MV-4-11 (cell line): ENCODE data around the gene TNFAIP1.
"Not testable (repeated sequence)": the region's sequence is repeated elsewhere in the genome, so short reads cannot be mapped to it uniquely, and the experiment has no call there.

Experiments used
- DNase-seq: peaks from one replicate; lab custom pipeline; 2025; lab: John Stamatoyannopoulos, UW

TNFAIP1 gene, protein sequence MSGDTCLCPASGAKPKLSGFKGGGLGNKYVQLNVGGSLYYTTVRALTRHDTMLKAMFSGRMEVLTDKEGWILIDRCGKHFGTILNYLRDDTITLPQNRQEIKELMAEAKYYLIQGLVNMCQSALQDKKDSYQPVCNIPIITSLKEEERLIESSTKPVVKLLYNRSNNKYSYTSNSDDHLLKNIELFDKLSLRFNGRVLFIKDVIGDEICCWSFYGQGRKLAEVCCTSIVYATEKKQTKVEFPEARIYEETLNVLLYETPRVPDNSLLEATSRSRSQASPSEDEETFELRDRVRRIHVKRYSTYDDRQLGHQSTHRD

DNA sequence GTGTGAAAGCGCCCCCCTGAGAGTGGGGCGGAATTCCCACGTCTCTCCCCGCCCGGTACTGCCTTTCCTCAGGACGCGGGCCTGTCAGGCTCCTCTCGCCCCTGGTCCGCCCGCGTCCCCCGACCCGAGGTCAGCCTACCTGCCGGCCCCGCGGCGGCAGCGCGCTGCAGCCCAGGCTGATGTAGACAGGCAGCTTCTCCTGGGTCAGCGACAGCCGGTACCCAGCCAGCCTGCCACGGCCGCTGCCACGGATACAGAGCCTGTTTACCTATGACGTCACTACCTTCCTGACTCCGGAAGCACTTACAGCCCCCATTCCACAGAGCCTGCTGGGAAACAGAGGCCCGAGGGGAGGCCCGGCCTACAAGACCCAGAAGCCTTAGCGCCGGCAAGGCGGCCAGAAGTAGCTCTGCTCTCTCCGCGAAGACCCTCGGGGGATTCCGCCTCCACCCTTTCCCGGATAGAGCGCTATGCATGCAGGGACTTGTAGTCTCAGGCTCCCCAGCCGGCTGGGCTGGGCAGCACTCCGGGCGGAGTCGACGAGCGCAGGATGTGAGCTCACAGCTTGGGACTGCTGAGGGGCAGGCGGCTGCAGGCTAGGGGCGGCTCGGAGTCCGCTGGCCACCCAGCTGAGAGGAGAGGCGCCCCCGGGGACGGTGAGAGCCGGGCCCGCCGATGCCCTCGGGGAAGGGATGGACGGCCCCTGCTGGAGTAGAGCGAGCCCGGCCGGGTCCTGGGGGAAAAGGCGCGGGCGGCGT, at the start of gene TNFAIP1, which contains the start of gene IFT20:
TSS of gene TNFAIP1 (plus strand) at position 561 of the 758 bp plus-strand sequence. CDS start 3,761 bp downstream, outside the sequence.
TSS of gene IFT20 (minus strand) at position 272 of the 758 bp plus-strand sequence. CDS start 3,487 bp downstream, outside the sequence.
- peak; percentile 99 for DNase-seq

DNA sequence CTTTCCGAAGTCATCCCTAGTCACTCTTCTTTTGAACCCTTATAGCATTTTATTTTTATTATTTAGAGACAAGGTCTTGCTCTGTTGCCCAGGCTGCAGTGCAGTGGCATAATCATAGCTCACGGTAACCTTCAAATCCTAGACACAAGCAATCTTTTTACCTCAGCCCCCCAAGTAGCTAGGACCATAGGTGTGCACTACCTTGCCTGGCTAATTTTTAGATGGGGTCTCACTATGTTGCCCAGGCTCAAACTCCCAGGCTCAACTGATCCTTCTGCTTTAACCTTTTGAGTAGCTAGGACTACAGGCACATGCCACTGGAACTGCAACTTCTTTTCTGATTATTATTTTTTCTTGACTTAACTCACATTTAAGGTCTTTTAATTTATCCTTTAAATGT, 49.6 kb upstream of the TNFAIP1 start:
- no peak for DNase-seq

DNA sequence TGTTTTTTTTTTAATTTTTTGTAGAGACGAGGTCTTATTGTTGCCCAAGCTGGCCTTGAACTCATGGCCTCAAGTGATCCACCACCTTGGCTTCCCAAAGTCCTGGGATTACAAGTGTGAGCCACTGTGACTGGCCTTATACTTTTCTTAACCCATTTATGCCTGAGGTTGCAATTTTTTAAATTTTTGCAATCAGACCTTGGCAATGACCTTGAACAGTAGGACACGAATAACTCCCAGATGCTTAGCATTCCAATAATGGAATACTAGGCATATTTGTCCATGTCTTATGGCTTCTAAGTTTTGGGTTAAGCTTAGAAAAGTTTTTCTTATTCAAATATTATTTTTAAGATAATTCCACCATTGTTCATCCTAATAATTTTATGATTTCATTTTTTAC, 44.9 kb upstream of the TNFAIP1 start:
- DNase-seq = no peak

DNA sequence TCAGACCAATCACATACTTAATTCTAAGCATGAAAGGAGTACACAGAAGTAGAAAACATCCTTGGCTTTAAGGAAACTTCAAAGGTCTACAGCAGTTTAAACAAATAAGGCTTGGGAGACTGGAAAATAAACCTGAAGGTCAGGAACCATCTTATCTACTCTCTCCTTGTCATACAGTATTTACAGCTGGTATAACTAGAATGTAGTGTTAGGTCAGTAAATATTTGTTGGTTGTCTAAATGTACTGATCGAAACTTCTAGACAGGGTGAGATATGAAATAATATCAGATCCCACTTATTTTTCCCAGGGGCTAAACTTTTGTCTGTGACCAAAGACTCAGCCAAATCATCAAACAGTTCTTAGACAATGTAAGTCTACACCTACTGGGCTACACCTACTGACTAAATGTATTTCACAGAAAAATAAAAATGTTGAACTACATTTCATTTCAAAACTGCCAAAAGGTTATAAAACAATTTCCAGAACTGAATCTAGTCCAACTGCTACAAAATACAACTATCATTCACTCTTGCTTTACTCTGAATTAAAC, 43.7 kb upstream of the TNFAIP1 start:
- DNase-seq = no peak

DNA sequence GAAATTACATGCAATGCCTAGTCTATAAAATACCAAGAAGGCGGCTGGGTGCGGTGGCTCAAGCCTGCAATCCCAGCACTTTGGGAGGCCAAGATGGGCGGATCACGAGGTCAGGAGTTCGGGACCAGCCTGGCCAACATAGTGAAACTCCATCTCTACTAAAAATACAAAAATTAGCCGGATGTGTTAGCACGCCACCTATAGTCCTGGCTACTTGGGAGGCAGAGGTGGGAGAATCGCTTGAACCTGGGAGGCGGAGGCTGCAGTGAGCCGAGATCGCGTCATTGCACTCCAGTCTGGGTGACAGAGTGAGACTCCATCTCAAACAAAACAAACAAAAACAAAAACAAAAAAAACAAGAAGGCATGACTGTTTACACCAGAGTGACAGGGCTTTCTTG, 42.7 kb upstream of the TNFAIP1 start:
- not testable (repeated sequence) for DNase-seq

DNA sequence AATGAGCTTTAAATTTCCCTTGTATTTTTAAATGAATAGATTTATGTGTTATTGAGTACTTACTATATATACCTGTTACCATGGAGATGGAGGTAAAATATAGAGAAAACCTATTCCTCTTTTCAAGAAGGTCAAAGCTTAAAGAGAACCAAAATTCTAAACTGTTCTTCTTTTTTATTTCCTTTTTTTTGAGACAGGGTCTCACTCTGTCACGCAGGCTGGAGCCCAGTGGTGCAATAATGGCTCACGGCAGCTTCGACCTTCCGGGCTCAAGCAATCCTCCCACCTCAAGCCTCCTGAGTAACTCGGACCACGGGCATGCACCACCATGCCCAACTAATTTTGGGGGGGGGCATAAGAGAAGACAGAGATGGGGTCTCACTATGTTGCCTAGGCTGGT, 41.6 kb upstream of the TNFAIP1 start:
- DNase-seq = peak; percentile 95

DNA sequence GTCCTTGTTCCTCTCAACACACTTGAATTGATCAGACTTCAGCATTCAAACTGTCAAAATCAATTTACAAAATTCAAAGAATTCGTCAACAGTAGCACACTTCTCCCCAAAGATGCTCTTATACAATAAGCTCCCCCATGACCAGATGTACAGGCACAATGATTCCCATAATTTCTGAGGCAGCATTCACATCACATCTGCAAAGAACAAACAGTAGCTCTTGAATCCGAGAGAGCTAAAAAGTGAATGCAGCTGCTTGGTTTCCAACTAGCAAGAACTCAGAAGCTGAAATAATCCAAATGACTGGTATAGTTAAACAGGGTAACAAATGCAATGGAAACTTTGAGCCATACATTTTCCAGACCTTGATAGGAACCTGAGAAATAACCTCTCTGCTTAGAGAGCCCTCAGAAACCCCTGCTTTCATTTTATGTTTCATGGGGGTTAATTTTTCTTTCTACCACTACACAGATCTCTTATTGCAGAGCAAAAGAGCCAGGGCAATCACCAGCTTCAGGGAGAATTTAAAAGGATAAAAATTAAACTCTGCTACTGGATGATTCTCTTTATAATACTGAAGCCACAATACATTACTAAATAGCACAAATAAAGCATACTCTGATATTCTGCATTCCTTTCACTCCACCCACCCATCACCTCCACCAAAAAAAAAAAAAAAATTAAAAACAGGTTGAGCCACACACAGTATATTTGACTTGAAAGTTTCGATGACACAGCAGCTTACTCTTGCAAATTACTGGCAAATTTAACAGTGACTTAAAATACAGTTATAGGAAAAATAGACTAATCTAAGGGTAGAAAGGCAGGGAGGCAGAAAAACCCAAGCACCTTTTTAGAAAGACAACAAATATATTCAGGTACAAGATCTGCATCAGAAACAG, 39.6 kb upstream of the TNFAIP1 start:
- no peak for DNase-seq

DNA sequence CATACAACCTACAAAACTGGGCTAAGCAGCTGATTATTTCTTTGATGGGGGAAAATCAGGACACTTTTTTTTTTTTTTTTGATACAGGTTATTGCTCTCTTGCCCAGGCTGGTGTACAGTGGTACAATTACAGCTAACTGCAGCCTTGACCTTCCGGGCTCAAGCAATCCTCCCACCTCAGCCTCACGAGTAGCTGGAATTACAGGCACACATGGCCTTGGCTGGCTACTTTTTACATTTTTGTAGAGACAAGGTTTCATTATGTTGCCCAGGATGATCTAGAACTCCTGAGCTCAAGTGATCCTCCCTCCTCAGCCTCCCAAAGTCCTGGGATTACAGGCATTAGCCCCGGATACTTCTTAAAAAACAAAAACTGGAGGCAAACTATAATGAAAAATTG, 37.1 kb upstream of the TNFAIP1 start:
- DNase-seq = no peak

DNA sequence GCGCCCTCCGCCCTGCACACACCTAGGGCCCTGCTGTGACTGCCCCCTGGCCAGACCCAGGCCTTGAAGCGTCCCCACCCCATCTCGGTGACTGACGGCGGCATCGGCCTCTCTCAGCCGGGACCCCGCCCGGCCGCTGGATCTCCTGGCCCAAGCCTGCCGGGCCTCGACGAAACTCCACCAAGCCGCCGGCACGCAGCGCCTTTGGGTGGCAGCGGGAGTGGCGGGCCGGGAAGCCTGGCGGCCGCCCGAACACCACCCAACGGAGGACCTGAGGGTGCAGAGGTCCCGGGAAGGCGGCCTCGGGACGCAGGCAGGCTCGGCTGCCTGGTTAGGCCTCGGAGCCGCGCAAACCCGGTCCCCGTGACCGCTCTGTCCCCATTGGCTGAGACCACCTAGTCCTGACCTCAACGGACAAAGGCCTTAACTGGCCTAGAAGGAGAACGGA, 28.6 kb upstream of the TNFAIP1 start:
- DNase-seq = no peak

DNA sequence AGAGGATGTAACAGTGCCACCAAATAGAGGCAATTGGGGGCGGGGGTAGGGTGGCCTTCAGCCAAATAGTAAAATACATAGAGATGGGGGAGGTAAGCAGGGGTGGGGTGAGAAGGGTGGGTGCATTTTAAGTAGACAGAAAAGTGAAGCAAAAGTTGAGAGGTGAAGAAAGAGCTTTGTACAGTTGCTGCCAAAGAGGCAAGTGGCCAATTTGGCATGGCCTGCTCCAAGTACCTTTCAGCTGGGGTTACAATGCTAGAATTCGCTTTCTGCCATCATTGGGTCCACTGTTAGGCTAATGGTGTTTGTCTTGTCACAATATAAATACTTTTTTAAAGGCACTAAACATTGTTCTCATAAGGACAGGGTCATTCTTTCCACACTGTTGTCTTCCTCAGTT, 21.7 kb upstream of the TNFAIP1 start:
- no peak for DNase-seq

DNA sequence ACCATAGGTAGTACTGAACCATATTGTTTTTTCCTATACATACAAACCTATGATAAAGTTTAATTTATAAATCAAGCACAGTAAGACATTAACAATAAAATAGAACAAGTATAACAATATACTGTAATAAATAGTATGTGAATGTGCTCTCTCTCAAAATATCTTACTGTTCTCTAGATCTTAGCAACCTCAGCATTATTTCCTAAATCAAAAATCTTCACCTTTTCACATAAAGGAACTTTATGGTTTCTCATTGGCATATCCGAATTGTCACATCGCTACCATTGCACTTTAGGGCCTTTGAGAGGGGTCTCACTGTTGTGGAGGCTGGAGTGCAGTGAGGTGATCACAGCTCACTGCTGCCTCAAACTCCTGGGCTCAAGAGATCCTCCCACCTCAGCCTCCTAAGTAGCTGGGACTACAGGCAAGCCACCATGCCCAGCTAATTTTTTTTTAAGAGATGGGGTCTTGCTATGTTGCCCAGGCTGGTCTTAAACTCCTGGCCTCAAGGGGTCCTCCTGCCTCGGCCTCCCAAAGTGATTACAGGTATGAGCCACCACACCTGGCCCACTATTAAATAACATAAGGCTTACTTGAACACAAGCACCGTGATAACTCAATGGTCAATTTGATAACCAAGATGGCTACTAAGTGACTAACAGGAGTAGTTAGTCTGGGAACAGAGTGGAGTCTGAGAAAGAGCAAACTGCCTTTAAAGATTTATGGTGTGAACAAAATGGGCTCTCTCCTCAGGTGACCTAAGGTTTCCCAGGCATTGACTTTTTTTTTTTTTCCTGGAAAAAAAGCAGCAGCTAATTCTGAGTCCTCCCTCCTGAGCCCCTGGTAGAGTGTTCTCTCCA, 19.5 kb upstream of the TNFAIP1 start:
- no peak for DNase-seq

DNA sequence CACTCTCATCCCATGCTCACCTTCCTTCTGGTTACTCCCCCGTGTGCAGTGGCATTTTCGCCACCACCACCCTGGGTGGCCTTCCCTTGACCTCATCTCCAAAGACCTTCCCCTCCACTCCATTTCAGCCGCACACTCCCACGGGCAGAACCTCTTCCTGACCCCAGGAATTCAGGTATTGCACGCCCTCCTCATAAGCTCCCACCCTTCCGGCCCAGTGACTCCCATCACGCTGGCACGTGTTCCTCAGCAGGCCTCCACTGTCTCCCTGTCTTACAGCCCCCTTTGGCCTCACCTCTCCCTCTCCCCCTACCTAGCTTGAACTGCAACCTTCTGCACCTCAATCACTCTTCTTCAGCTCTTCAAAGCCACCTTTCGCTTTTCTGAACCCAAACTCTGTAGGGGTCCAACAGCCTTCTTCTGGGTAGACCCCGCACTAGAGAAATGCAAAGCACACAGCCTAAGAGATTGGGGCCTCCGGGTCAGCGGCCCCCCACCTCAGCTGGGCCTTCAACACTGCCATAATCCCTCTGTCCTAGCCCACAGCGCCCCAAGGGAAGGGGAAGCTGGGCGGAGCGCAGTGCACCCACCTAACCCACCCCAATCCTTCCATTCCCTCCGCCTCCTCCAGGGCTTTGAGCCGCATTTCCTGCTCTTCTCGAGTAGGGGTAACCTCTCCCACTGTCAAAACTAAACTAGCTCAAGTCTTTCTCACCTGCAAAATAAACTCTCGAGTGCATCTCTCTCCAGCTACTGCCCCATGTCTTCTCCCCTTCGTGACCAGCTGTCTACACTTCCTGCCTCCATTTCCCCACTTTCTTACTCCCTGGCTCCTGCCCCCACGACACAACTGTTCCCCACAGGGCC, 18.2 kb upstream of the TNFAIP1 start:
- no peak for DNase-seq

DNA sequence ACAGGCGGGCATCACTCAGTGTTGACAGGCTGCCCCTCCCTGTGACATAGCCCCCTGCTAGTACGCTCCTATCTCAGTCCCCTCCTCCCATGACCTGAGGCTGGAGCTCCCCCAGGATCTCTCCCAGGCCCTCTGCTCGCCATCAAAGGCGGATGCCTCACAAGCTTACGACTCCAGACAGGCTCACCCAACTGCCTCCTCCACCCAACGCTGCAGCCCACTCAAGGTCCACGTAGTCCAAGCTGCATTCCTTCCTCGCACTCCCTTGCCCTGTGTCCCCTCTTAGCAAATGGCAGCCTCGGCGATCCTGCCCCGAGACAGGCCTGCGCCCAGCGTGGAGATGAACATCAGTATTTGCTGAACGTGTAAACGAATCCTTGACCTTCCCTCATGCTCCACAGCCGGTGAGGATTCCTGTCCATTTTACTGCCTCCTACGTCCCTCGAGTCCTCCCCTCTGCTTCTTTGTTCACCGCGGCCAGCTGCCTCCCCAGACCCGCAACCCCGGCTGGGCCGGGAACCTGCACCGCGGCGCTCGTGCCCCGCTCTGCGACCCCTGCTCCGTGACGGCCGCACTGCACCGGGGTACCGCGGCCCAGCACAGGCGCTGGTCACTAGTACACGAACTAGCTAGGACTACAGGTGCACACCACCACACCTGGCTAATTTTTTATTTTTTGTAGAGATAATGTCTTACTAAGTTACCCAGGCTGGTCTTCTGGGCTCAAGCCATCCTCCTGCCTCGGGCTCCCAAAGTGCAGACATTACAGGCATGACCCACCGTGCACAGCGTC, 17.4 kb upstream of the TNFAIP1 start:
- DNase-seq = no peak

DNA sequence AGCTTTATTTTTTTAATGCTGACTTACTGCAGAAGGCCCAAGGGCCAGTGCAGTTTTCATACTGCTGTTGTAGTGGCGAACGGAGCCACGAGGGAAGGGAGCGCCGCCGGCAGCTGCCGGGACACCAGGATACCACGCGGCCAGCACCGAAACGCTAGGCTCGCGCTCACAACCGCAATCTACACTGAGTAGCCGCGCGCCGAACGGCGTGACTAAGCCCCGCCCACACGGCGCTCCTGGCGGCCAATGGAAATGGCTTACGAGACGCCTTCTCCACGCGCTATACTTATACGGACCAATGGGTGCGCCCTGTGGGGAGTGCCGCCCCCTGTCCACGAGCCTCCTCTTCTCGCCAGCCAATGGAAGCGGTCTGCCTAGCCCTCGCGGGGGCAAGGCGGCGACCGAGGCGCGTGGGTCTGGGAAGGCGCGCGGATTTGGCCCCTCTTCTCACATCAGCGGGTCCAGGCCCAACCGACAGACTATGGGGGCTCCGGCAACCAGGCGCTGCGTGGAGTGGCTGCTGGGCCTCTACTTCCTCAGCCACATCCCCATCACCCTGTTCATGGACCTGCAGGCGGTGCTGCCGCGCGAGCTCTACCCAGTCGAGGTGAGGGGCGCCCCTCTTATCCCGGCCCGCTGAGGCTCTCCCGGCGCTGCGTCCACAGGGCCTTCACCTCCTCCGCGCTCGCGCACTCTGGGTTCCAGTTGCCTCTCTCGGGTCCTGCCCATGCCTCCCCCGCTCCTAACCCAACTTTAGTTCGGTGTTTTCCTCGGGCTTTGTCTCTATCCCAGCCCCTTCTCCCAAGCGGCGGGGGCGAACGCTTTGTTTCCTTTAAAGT, 16.6 kb upstream of the TNFAIP1 start, which contains the start of gene TMEM97:
TSS of gene TMEM97 (plus strand) at position 442 of the 839 bp plus-strand sequence. CDS start at position 482, 40 bp downstream.
- peak; percentile 97 for DNase-seq

DNA sequence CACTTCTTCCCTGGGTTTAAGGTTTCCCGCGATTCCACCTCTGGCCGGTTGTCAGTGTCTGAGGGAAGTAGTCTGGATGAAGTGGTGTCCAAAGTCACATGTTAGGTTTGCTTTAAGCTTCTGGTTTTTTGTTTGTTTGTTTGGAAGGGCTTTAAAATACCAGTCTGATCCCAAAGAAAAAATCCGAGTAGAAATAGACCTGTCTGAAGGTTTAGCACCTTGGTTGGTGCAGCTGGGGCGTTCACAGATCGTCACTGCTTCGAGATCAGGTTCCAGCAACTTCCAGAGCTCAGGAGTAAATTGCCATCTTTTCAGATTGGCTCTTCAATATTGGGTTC, 16.0 kb upstream of the TNFAIP1 start:
- peak; percentile 34 for DNase-seq

DNA sequence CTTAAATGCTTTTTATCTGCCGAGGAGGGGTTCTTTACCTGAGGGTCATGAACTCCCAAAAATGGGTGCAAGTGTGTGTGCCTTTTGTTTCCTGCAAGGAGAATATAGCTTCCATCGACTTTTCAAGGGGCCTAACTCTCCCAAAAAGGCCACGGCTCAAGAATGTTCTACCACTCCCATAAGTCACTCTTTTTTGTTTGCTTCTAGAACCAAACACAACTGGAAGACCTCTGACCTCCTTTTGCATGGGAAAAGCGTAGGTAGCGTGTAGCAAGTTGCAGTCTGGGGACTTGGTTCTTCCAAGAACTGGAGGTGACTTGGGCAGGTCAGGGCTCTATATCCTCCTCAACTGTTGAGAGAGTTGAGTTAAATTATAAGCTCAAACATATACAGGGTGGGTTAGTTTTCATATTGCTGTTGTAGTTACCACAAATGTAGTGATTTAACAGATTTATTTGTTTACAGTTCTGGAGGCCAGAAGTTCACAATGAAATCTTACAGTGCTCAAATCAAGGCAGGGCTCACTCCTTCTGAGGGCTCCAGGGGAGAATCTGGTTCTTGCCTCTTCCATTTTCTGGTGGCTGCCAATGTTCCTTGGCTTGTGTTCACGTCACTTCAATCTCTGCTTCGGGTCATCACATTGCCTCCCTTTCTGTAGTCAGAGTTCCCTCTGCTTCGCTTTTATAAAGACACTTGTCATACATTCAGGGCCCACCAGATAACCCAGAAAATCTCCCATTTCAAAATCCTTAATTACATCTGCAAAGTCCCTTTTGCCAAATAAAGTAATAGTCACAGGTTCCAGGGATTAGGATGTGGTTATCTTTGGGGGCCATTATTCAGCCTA, 15.1 kb upstream of the TNFAIP1 start:
- no peak for DNase-seq

DNA sequence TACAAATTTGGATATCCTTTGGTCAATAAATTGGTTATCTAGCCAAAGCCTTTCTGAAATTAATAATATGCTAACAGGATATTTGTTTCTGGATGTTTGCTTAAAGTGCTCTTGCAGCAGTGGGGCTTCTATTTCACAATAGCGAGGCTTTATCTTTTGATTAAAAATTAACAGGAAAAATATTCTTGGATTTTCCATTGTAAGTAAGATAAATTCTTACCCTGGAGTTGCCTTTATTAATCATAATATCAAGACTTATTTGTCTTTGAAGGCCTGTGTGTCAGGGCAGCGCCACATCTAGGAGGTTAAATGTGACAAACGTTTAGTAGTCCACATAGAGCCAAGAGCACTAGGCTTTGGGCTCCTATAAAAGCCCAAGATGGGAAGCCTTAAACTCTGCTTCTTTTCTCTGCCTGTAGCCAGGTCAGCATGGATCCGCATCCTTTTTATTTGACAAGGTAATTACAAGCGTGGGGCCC, 11.3 kb upstream of the TNFAIP1 start:
- DNase-seq = no peak
